ENCODE results near the gene LYRM1.

Gene LYRM1

DNA sequence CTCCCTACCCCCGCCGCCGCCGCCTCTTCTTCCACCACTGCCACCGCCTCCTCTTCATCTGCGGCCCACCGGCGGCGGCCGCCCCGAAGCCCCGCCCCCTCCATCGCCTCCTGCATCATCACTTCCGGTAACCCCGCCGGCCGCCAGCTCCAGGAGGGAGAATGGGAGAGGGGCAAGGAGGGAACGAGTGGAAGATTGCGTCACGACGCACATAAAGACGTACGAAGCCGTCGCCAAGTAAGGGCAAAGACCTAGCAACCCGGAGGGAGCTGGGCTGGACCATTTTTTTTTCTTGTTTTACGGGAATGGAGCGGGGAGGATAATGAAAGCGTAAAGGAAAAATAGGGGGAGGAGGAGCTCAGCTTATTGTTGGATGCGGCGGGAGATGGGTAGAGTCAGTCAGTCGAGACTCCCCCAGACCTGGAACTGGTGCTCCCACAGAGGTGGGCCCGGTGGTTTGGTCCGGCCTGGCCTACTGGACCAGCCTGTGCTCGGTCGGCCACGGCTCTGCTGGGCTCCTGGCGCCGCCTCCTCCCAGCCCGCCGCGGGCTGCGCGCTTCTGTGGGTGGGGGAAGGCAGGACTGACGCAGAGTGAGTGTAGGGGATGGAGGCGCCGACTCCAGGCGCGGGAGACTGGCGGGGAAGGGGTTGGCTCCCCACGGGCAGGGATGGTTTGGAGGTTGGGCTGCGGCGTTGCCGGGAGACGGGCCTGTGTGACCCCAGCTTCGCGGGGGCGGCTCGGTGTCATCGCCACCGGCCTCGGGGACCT is at the start of gene LYRM1, which contains the start of gene DCUN1D3:
Gene LYRM1 (plus strand): TSS at position 473 of the 769 bp plus-strand sequence. CDS start 14,785 bp downstream, outside the sequence.
Gene DCUN1D3 (minus strand): TSS at position 60 of the 769 bp plus-strand sequence. CDS start 37,820 bp downstream, outside the sequence.
- H3K79me2 ChIP-seq (ENCODE audit: low read length): peaks cover 55% of the 10 kb centered on the region
- H3K9ac ChIP-seq (ENCODE audit: low read length): peak within 1 kb of the TSS; percentile 94

GRCh38 chr16:20850981-20851380 is 49.6 kb upstream of the LYRM1 start:
- Histone ChIP-seq H3K27ac (ENCODE audit: low read length) (no peak overlapping the region), H3K4me2 (ENCODE audit: low read depth, low read length) (no peak overlapping the region)

More for the DNA sequence above, at the start of gene LYRM1, which contains the start of gene DCUN1D3:
- no peaks in the 10 kb centered on the region for H3K27me3 ChIP-seq (replicated peaks; ENCODE audit: insufficient read depth, low read length)
- H4K20me1 ChIP-seq (ENCODE audit: insufficient read depth, low read length): no peaks in the 10 kb centered on the region
- peaks cover 32% of the 10 kb centered on the region for H3K4me1 ChIP-seq (ENCODE audit: low read length)
- TF ChIP-seq EZH2 (optimal IDR thresholded peaks at IDR 0.05; ENCODE audit: low read depth, low read length) (no peak), EZH2phosphoT487 (IDR thresholded peaks at IDR 0.05; ENCODE audit: low read length) (no peak)
- TF ChIP-seq, protein P1, sequence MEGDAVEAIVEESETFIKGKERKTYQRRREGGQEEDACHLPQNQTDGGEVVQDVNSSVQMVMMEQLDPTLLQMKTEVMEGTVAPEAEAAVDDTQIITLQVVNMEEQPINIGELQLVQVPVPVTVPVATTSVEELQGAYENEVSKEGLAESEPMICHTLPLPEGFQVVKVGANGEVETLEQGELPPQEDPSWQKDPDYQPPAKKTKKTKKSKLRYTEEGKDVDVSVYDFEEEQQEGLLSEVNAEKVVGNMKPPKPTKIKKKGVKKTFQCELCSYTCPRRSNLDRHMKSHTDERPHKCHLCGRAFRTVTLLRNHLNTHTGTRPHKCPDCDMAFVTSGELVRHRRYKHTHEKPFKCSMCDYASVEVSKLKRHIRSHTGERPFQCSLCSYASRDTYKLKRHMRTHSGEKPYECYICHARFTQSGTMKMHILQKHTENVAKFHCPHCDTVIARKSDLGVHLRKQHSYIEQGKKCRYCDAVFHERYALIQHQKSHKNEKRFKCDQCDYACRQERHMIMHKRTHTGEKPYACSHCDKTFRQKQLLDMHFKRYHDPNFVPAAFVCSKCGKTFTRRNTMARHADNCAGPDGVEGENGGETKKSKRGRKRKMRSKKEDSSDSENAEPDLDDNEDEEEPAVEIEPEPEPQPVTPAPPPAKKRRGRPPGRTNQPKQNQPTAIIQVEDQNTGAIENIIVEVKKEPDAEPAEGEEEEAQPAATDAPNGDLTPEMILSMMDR (IDR thresholded peaks at IDR 0.05; ENCODE audit: low read length): no peak
- peak within 1 kb of the TSS; percentile 80 for H2AFZ ChIP-seq (ENCODE audit: low read length)
- peak within 1 kb of the TSS; percentile 92 for H3K4me2 ChIP-seq (ENCODE audit: low read depth, low read length)
- H3K27ac ChIP-seq (ENCODE audit: low read length): peak within 1 kb of the TSS; percentile 83
- H3K9me2 ChIP-seq (replicated peaks; ENCODE audit: insufficient read depth, low read length): no peaks in the 10 kb centered on the region
- H3F3A ChIP-seq (ENCODE audit: insufficient read depth, low read length): peaks cover 14% of the 10 kb centered on the region
- DNase-seq: peak; percentile 89
- H3K36me3 ChIP-seq (replicated peaks; ENCODE audit: insufficient read depth, low read length): no peaks in the 10 kb centered on the region
- H3K9me3 ChIP-seq (replicated peaks; ENCODE audit: insufficient read depth, low read length): no peaks in the 10 kb centered on the region
- H3K4me3 ChIP-seq (ENCODE audit: low read length): peak within 1 kb of the TSS; percentile 89

GRCh38 chr16:20851601-20852000 is 49.0 kb upstream of the LYRM1 start:
- H3K27ac ChIP-seq (ENCODE audit: low read length): no peak overlapping the region
- TF ChIP-seq, protein P1 (IDR thresholded peaks at IDR 0.05; ENCODE audit: low read length): no peak
- TF ChIP-seq EZH2phosphoT487 (IDR thresholded peaks at IDR 0.05; ENCODE audit: low read length) (no peak), EZH2 (optimal IDR thresholded peaks at IDR 0.05; ENCODE audit: low read depth, low read length) (no peak)
- no peaks in the 10 kb centered on the region for H3F3A ChIP-seq (ENCODE audit: insufficient read depth, low read length)
- H3K36me3 ChIP-seq (replicated peaks; ENCODE audit: insufficient read depth, low read length): no peaks in the 10 kb centered on the region
- no peaks in the 10 kb centered on the region for H3K9me2 ChIP-seq (replicated peaks; ENCODE audit: insufficient read depth, low read length)
- no peaks in the 10 kb centered on the region for H3K9me3 ChIP-seq (replicated peaks; ENCODE audit: insufficient read depth, low read length)
- H3K9ac ChIP-seq (ENCODE audit: low read length): no peak overlapping the region
- H3K4me2 ChIP-seq (ENCODE audit: low read depth, low read length): no peak overlapping the region
- H2AFZ ChIP-seq (ENCODE audit: low read length): no peak overlapping the region
- no peaks in the 10 kb centered on the region for H3K79me2 ChIP-seq (ENCODE audit: low read length)
- no peaks in the 10 kb centered on the region for H4K20me1 ChIP-seq (ENCODE audit: insufficient read depth, low read length)
- DNase-seq: no peak
- no peaks in the 10 kb centered on the region for H3K4me1 ChIP-seq (ENCODE audit: low read length)
- H3K27me3 ChIP-seq (replicated peaks; ENCODE audit: insufficient read depth, low read length): no peaks in the 10 kb centered on the region
- no peak overlapping the region for H3K4me3 ChIP-seq (ENCODE audit: low read length)

More at GRCh38 chr16:20850981-20851380, 49.6 kb upstream of the LYRM1 start:
- Histone ChIP-seq H3K9me2 (replicated peaks; ENCODE audit: insufficient read depth, low read length) (no peaks in the 10 kb centered on the region), H4K20me1 (ENCODE audit: insufficient read depth, low read length) (no peaks in the 10 kb centered on the region), H3K79me2 (ENCODE audit: low read length) (no peaks in the 10 kb centered on the region), H3F3A (ENCODE audit: insufficient read depth, low read length) (no peaks in the 10 kb centered on the region), H3K4me3 (ENCODE audit: low read length) (no peak overlapping the region), H3K4me1 (ENCODE audit: low read length) (no peaks in the 10 kb centered on the region), H2AFZ (ENCODE audit: low read length) (no peak overlapping the region), H3K27me3 (replicated peaks; ENCODE audit: insufficient read depth, low read length) (no peaks in the 10 kb centered on the region), H3K36me3 (replicated peaks; ENCODE audit: insufficient read depth, low read length) (no peaks in the 10 kb centered on the region), H3K9ac (ENCODE audit: low read length) (no peak overlapping the region), H3K9me3 (replicated peaks; ENCODE audit: insufficient read depth, low read length) (no peaks in the 10 kb centered on the region)
- DNase-seq: no peak
- no peak for TF ChIP-seq EZH2 (optimal IDR thresholded peaks at IDR 0.05; ENCODE audit: low read depth, low read length)
- TF ChIP-seq, protein P1 (IDR thresholded peaks at IDR 0.05; ENCODE audit: low read length): no peak
- no peak for TF ChIP-seq EZH2phosphoT487 (IDR thresholded peaks at IDR 0.05; ENCODE audit: low read length)

All from MM.1S (cell line).